ENCODE measurements around the gene PLEKHH1. TPM values are rescaled to one million over a fixed set of nuclear protein-coding genes. Genes with fewer than 3 reads are reported as not detected.
"Not testable (repeated sequence)": the region's sequence is repeated elsewhere in the genome, so short reads cannot be mapped to it uniquely, and the experiment has no call there.

The PLEKHH1 gene
- polyA plus RNA-seq, 3 donors, result 0.23 TPM; not detected in 2

- Histone ChIP-seq H3K4me1 (ENCODE audit: control insufficient read depth in 1 of 2, insufficient read depth in 2 of 2, low read length in 2 of 2) (peaks cover 16 to 20% of the 10 kb centered on the region in 2 donors), H3K79me2 (ENCODE audit: insufficient read depth, low read length) (no peaks in the 10 kb centered on the region), H3K9me3 (replicated peaks in 1 of 2; ENCODE audit: control insufficient read depth in 1 of 2, insufficient read depth in 1 of 2, low read length in 2 of 2) (no peaks in the 10 kb centered on the region), H3K27me3 (ENCODE audit: control insufficient read depth in 2 of 2, insufficient read depth in 2 of 2, low read length in 2 of 2) (peaks cover 4 to 10% of the 10 kb centered on the region in 2 donors), H3K4me2 (replicated peaks; ENCODE audit: extremely low read depth, low read length, poor library complexity, severe bottlenecking) (no peak overlapping the region), H3K9ac (ENCODE audit: insufficient read depth, low read length, poor library complexity, severe bottlenecking) (no peak overlapping the region), H3K27ac (ENCODE audit: low read depth in 1 of 2, low read length in 2 of 2) (no peak overlapping the region), H2AFZ (ENCODE audit: insufficient read depth, low read depth, low read length, poor library complexity, severe bottlenecking) (no peak overlapping the region), H3K36me3 (replicated peaks in 1 of 2; ENCODE audit: control insufficient read depth in 1 of 2, insufficient read depth in 2 of 2, low read length in 2 of 2) (no peaks in the 10 kb centered on the region), H4K20me1 (ENCODE audit: insufficient read depth, low read length) (no peaks in the 10 kb centered on the region), H3K4me3 (replicated peaks in 1 of 3; ENCODE audit: low read depth in 2 of 3, low read length in 3 of 3) (no peak overlapping the region)
- WGBS (ENCODE audit: insufficient coverage), result no CpG with 5 or more reads among the region's 4 CpGs
- Mint-ChIP-seq H3K36me3 (no peaks in the 10 kb centered on the region), H3K27ac (no peak overlapping the region), H3K4me3 (peak overlapping the region in 1 of 2 donors; percentile 1), H3K27me3 (ENCODE audit: low read depth in 3 of 3) (peaks cover 11 to 27% (median 23%) of the 10 kb centered on the region in 3 donors), H3K9me3 (no peaks in the 10 kb centered on the region), H3K4me1 (peaks cover 24% of the 10 kb centered on the region)
- DNase-seq, result no peak
- intact Hi-C loops (cut with micrococcal nuclease), result no loop called here
- TF ChIP-seq CTCF (IDR thresholded peaks at IDR 0.05), result no peak
Observed at GRCh38 chr14:67622675-67623074, 89.6 kb downstream of the PLEKHH1 start.

GRCh38 chr14:67623114-67623513 is 90.0 kb downstream of the PLEKHH1 start:
- Histone ChIP-seq H3K9me3 (replicated peaks in 1 of 2; ENCODE audit: control insufficient read depth in 1 of 2, insufficient read depth in 1 of 2, low read length in 2 of 2) (no peaks in the 10 kb centered on the region), H3K27ac (ENCODE audit: low read depth in 1 of 2, low read length in 2 of 2) (no peak overlapping the region), H3K4me2 (replicated peaks; ENCODE audit: extremely low read depth, low read length, poor library complexity, severe bottlenecking) (no peak overlapping the region), H2AFZ (ENCODE audit: insufficient read depth, low read depth, low read length, poor library complexity, severe bottlenecking) (no peak overlapping the region), H3K4me3 (replicated peaks in 1 of 3; ENCODE audit: low read depth in 2 of 3, low read length in 3 of 3) (no peak overlapping the region), H3K9ac (ENCODE audit: insufficient read depth, low read length, poor library complexity, severe bottlenecking) (no peak overlapping the region), H3K4me1 (ENCODE audit: control insufficient read depth in 1 of 2, insufficient read depth in 2 of 2, low read length in 2 of 2) (peaks cover 16 to 20% of the 10 kb centered on the region in 2 donors), H3K27me3 (ENCODE audit: control insufficient read depth in 2 of 2, insufficient read depth in 2 of 2, low read length in 2 of 2) (peaks cover 4 to 10% of the 10 kb centered on the region in 2 donors), H3K79me2 (ENCODE audit: insufficient read depth, low read length) (no peaks in the 10 kb centered on the region), H4K20me1 (ENCODE audit: insufficient read depth, low read length) (no peaks in the 10 kb centered on the region), H3K36me3 (replicated peaks in 1 of 2; ENCODE audit: control insufficient read depth in 1 of 2, insufficient read depth in 2 of 2, low read length in 2 of 2) (no peaks in the 10 kb centered on the region)
- intact Hi-C loops (cut with micrococcal nuclease), result no loop called here
- Mint-ChIP-seq H3K27me3 (ENCODE audit: low read depth in 3 of 3) (peaks cover 11 to 27% (median 23%) of the 10 kb centered on the region in 3 donors), H3K4me1 (peaks cover 24% of the 10 kb centered on the region), H3K9me3 (no peaks in the 10 kb centered on the region), H3K36me3 (no peaks in the 10 kb centered on the region), H3K4me3 (no peak overlapping the region), H3K27ac (no peak overlapping the region)
- no peak for DNase-seq
- TF ChIP-seq CTCF (IDR thresholded peaks at IDR 0.05), result no peak
- no CpG with 5 or more reads among the region's 2 CpGs for WGBS (ENCODE audit: insufficient coverage)

GRCh38 chr14:67626131-67626530 is 93.0 kb downstream of the PLEKHH1 start:
- H3K9me3 ChIP-seq (replicated peaks in 1 of 2; ENCODE audit: control insufficient read depth in 1 of 2, insufficient read depth in 1 of 2, low read length in 2 of 2); H3K36me3 Mint-ChIP-seq; H3K36me3 ChIP-seq (replicated peaks in 1 of 2; ENCODE audit: control insufficient read depth in 1 of 2, insufficient read depth in 2 of 2, low read length in 2 of 2); H3K4me1 Mint-ChIP-seq; H3K9ac ChIP-seq (ENCODE audit: insufficient read depth, low read length, poor library complexity, severe bottlenecking); H3K27ac Mint-ChIP-seq; H3K27ac ChIP-seq (ENCODE audit: low read depth in 1 of 2, low read length in 2 of 2); H3K9me3 Mint-ChIP-seq; H3K4me3 ChIP-seq (replicated peaks in 1 of 3; ENCODE audit: low read depth in 2 of 3, low read length in 3 of 3); H3K79me2 ChIP-seq (ENCODE audit: insufficient read depth, low read length); H3K4me2 ChIP-seq (replicated peaks; ENCODE audit: extremely low read depth, low read length, poor library complexity, severe bottlenecking); H3K4me1 ChIP-seq (ENCODE audit: control insufficient read depth in 1 of 2, insufficient read depth in 2 of 2, low read length in 2 of 2); DNase-seq; H3K27me3 ChIP-seq (ENCODE audit: control insufficient read depth in 2 of 2, insufficient read depth in 2 of 2, low read length in 2 of 2); H4K20me1 ChIP-seq (ENCODE audit: insufficient read depth, low read length); H3K4me3 Mint-ChIP-seq; intact Hi-C loops (cut with micrococcal nuclease); H2AFZ ChIP-seq (ENCODE audit: insufficient read depth, low read depth, low read length, poor library complexity, severe bottlenecking): not testable (repeated sequence)
- no CpG with 5 or more reads among the region's 1 CpG for WGBS (ENCODE audit: insufficient coverage)
- H3K27me3 Mint-ChIP-seq (ENCODE audit: low read depth in 3 of 3), result peaks cover 6 to 11% (median 7%) of the 10 kb centered on the region in 3 donors

Data from CD14-positive monocyte (primary cell).